GM18508 (cell line): ENCODE results near the gene UGT2B10.
"Not testable (repeated sequence)": the region's sequence is repeated elsewhere in the genome, so short reads cannot be mapped to it uniquely, and the experiment has no call there.

Experiments used
- ATAC-seq: cut with Tn5 transposase; IDR thresholded peaks from one replicate; pipeline ENCODE4 v1.9.1; 2021; ENCODE audit warnings: moderate number of reproducible peaks; ENCODE audit not compliant: insufficient read depth, unreplicated experiment

Gene UGT2B10

GRCh38 chr4:68815617-68816409, at the start of gene UGT2B10:
Gene UGT2B10 (plus strand): TSS chr4:68815994. CDS start chr4:68816020, 26 bp downstream.
- ATAC-seq, result not testable (repeated sequence)

GRCh38 chr4:68771836-68772235, 44.0 kb upstream of the UGT2B10 start:
- ATAC-seq, result not testable (repeated sequence)

GRCh38 chr4:68773699-68774098, 42.1 kb upstream of the UGT2B10 start:
- no peak for ATAC-seq

- ATAC-seq, result no peak
Measured at GRCh38 chr4:68780232-68780631, 35.6 kb upstream of the UGT2B10 start.

GRCh38 chr4:68797048-68797447, 18.7 kb upstream of the UGT2B10 start:
- no peak for ATAC-seq

- ATAC-seq, result no peak
Measured at GRCh38 chr4:68797618-68798017, 18.2 kb upstream of the UGT2B10 start.

GRCh38 chr4:68803013-68803412, 12.8 kb upstream of the UGT2B10 start:
- ATAC-seq, result no peak

GRCh38 chr4:68808060-68808459, 7.7 kb upstream of the UGT2B10 start:
- ATAC-seq, result no peak

- no peak for ATAC-seq
Measured at GRCh38 chr4:68810919-68811318, 4.9 kb upstream of the UGT2B10 start.

GRCh38 chr4:68816410-68817265, 844 bp downstream of the UGT2B10 start:
- not testable (repeated sequence) for ATAC-seq

- no peak for ATAC-seq
Measured at GRCh38 chr4:68817386-68817785, 1.6 kb downstream of the UGT2B10 start.

- not testable (repeated sequence) for ATAC-seq
Measured at GRCh38 chr4:68818030-68818462, 2.3 kb downstream of the UGT2B10 start.

GRCh38 chr4:68831642-68832041, 15.8 kb downstream of the UGT2B10 start:
- ATAC-seq, result no peak

GRCh38 chr4:68850293-68850692, 34.5 kb downstream of the UGT2B10 start:
- no peak for ATAC-seq

- ATAC-seq, result no peak
Measured at GRCh38 chr4:68855771-68856170, 40.0 kb downstream of the UGT2B10 start.

GRCh38 chr4:68858039-68858438, 42.2 kb downstream of the UGT2B10 start:
- no peak for ATAC-seq

GRCh38 chr4:68859655-68860054, 43.9 kb downstream of the UGT2B10 start:
- no peak for ATAC-seq

- no peak for ATAC-seq
Measured at GRCh38 chr4:68861057-68861456, 45.3 kb downstream of the UGT2B10 start.

- ATAC-seq, result no peak
Measured at GRCh38 chr4:68864438-68865187, 48.8 kb downstream of the UGT2B10 start.

- no peak for ATAC-seq
Measured at GRCh38 chr4:68865188-68865638, 49.4 kb downstream of the UGT2B10 start.
